Panc1 (cell line): ENCODE measurements around the gene VWF. TPM values are rescaled to one million over a fixed set of nuclear protein-coding genes. Genes with fewer than 3 reads are reported as not detected.

Experiments used
- ATAC-seq: fragments of 200-7000 bp; cut with Tn5 transposase; 2 replicates; pipeline ENCODE4 v1.9.1; 2020; ENCODE audit warnings: mild to moderate bottlenecking, moderate library complexity
- BruUV-seq: library from RNA; stranded (reverse); fragments of 400-500 nt; replicated peaks from 2 replicates; lab custom pipeline; 2021; lab: Mats Ljungman, UMichigan
- CTCF ChIA-PET: fragments of 300-600 bp; sonication (Branson Sonifier 250); formaldehyde crosslinking; loops from one replicate; lab custom pipeline; 2022; ENCODE audit warnings: antibody characterized with exemption; lab: Charles Lee
- POLR2A ChIA-PET: fragments of 300-600 bp; sonication (Branson Sonifier 250); formaldehyde crosslinking; loops from one replicate; lab custom pipeline; 2022; ENCODE audit warnings: antibody characterized with exemption; lab: Charles Lee
- DNase-seq: peaks from one replicate; pipeline ENCODE4 v3.0.0-alpha.2; 2010; ENCODE audit warnings: low read depth, low spot score
- H3K27ac ChIP-seq: 2 replicates; pipeline ENCODE4 v1.5.1; 2011; ENCODE audit warnings: mild to moderate bottlenecking, low read length, inconsistent platforms
- H3K27me3 ChIP-seq: fragments of 200-500 bp; sonication (Bioruptor generic); 2 replicates; pipeline ENCODE4 v1.6.0; 2014; ENCODE audit warnings: low read length, inconsistent platforms; ENCODE audit not compliant: control insufficient read depth, insufficient read depth
- H3K36me3 ChIP-seq: fragments of 200-500 bp; sonication (Bioruptor generic); 2 replicates; pipeline ENCODE4 v1.5.1; 2014; ENCODE audit warnings: inconsistent platforms, mild to moderate bottlenecking, low read length, moderate library complexity; ENCODE audit not compliant: control insufficient read depth, insufficient read depth
- H3K4me1 ChIP-seq: 2 replicates; pipeline ENCODE4 v1.5.1; 2011; ENCODE audit warnings: inconsistent platforms, mild to moderate bottlenecking, low read length, moderate library complexity; ENCODE audit not compliant: control insufficient read depth, insufficient read depth
- H3K4me3 ChIP-seq, 2 experiments: 2 replicates each; pipeline ENCODE4 v1.5.1; 2011 to 2012; ENCODE audit warnings: low read depth in 2 of 2, low read length in 2 of 2, mild to moderate bottlenecking in 2 of 2, inconsistent platforms in 1 of 2, moderate library complexity in 1 of 2
- H3K9me3 ChIP-seq: fragments of 200-500 bp; sonication (Bioruptor generic); 2 replicates; pipeline ENCODE4 v1.5.1; 2014; ENCODE audit warnings: low read depth, mild to moderate bottlenecking, inconsistent platforms, low read length, moderate library complexity; ENCODE audit not compliant: control insufficient read depth, insufficient read depth
- CTCF ChIP-seq: fragments of 450-650 bp; IDR thresholded peaks from 2 replicates; pipeline ENCODE4 v1.5.1; 2017; ENCODE audit warnings: mild to moderate bottlenecking
- POLR2AphosphoS5 ChIP-seq: IDR thresholded peaks from 2 replicates; pipeline ENCODE4 v1.6.1; 2012; ENCODE audit warnings: mild to moderate bottlenecking, low read depth, low read length, moderate library complexity
- REST ChIP-seq, 2 experiments: IDR thresholded peaks; 2 replicates each; pipeline ENCODE4 v1.6.1; 2011 to 2012; ENCODE audit warnings: low read depth in 2 of 2, control low read depth in 1 of 2, low read length in 1 of 2, mild to moderate bottlenecking in 1 of 2, moderate library complexity in 1 of 2; ENCODE audit not compliant: insufficient read depth in 1 of 2
- SIN3A ChIP-seq: IDR thresholded peaks from 2 replicates; pipeline ENCODE4 v1.6.1; 2012; ENCODE audit warnings: low read depth, mild to moderate bottlenecking, low read length, moderate library complexity, borderline replicate concordance; ENCODE audit not compliant: insufficient read depth
- TCF7L2 ChIP-seq: IDR thresholded peaks from 2 replicates; pipeline ENCODE4 v1.6.1; 2011; ENCODE audit warnings: mild to moderate bottlenecking, low read depth, low read length, inconsistent platforms
- in situ Hi-C: cut with HindIII; loops from 2 replicates; pipeline ENCODE4 v1.10.0; 2016; ENCODE audit warnings: low sequenced_read_pairs, low pct_unique_long_range_greater_than_20kb
- intact Hi-C: fragments of 100-400 bp; cut with micrococcal nuclease; formaldehyde crosslinking; loops from one replicate; pipeline ENCODE4 v1.10.0; 2022; ENCODE audit not compliant: unreplicated experiment
- total RNA-seq: library from RNA; stranded (reverse); gene quantifications from one replicate; pipeline ENCODE4 v1.2.1, GENCODE V29; 2021; ENCODE audit not compliant: unreplicated experiment

The VWF gene
- total RNA-seq, 1 experiment from 2014 or later: 0.31 TPM

GRCh38 chr12:6061660-6062059 is 62.8 kb downstream of the VWF start:
- H3K27me3 ChIP-seq: no peaks in the 10 kb centered on the region
- no peak overlapping the region for H3K27ac ChIP-seq
- in situ Hi-C loops (no loop called here), intact Hi-C loops (loop anchor here (2.0 kb wide), 2 partner anchors 133 to 223 kb away; no protein-coding TSS in a partner anchor)
- H3K9me3 ChIP-seq: no peaks in the 10 kb centered on the region
- no peak for DNase-seq
- no TSS peak for BruUV-seq
- CTCF ChIA-PET: no interaction called here
- no peak for ATAC-seq
- no peak overlapping the region for H3K4me3 ChIP-seq
- TF ChIP-seq SIN3A: no peak
- POLR2A ChIA-PET: no interaction called here
- no peaks in the 10 kb centered on the region for H3K4me1 ChIP-seq
- no peaks in the 10 kb centered on the region for H3K36me3 ChIP-seq

GRCh38 chr12:6059860-6060565 is 64.5 kb downstream of the VWF start:
- no peaks in the 10 kb centered on the region for H3K9me3 ChIP-seq
- TF ChIP-seq SIN3A (no peak), TCF7L2 (no peak), REST (IDR thresholded peaks at IDR 0.05; ENCODE audit: insufficient read depth in 1 of 2, low read depth in 2 of 2, low read length in 1 of 2) (no peak), CTCF (no peak), POLR2AphosphoS5 (no peak)
- DNase-seq (no peak), ATAC-seq (no peak)
- intact Hi-C loops: no loop called here
- CTCF ChIA-PET: interaction anchor here (0.6 kb wide), 1 partner anchor 8 kb away, joined by 5 read pairs; no protein-coding TSS in a partner anchor
- no peak overlapping the region for H3K27ac ChIP-seq
- H3K27me3 ChIP-seq: no peaks in the 10 kb centered on the region
- H3K4me1 ChIP-seq: no peaks in the 10 kb centered on the region
- H3K4me3 ChIP-seq: no peak overlapping the region
- POLR2A ChIA-PET: no interaction called here
- H3K36me3 ChIP-seq: no peaks in the 10 kb centered on the region
- in situ Hi-C loops: no loop called here
- no TSS peak for BruUV-seq

- no peak overlapping the region for H3K4me3 ChIP-seq
- TF ChIP-seq REST (IDR thresholded peaks at IDR 0.05; ENCODE audit: insufficient read depth in 1 of 2, low read depth in 2 of 2, low read length in 1 of 2): no peak
- no peak for TF ChIP-seq TCF7L2
- no peak for TF ChIP-seq CTCF
- H3K27me3 ChIP-seq: no peaks in the 10 kb centered on the region
- POLR2A ChIA-PET: interaction anchor here (0.6 kb wide), 1 partner anchor 171 kb away, joined by 16 read pairs; no protein-coding TSS in a partner anchor
- no TSS peak for BruUV-seq
- no peak overlapping the region for H3K27ac ChIP-seq
- ATAC-seq (no peak), DNase-seq (no peak)
- CTCF ChIA-PET: no interaction called here
- intact Hi-C loops (no loop called here), in situ Hi-C loops (no loop called here)
- H3K36me3 ChIP-seq: no peaks in the 10 kb centered on the region
- H3K4me1 ChIP-seq: no peaks in the 10 kb centered on the region
- no peaks in the 10 kb centered on the region for H3K9me3 ChIP-seq
Observed at GRCh38 chr12:6059221-6059620, 65.2 kb downstream of the VWF start.
